ENCODE measurements around the gene EHMT1. TPM values are rescaled to one million over a fixed set of nuclear protein-coding genes. Genes with fewer than 3 reads are reported as not detected.

EHMT1 gene
- polyA plus RNA-seq, 1 of the 3 experiments (the other 2 are of a cell fraction) = 39.5 TPM

- TF ChIP-seq REST (IDR thresholded peaks at IDR 0.05; ENCODE audit: low read depth, low read length) (no peak), POLR2AphosphoS5 (IDR thresholded peaks at IDR 0.05; ENCODE audit: low read depth, low read length) (no peak)
These were observed 49.4 kb downstream of the EHMT1 start (continued) for GRCh38 chr9:137668203-137668602.

GRCh38 chr9:137669261-137669672 is 50.5 kb downstream of the EHMT1 start:
- Histone ChIP-seq H3K79me2 (ENCODE audit: insufficient read depth) (peaks cover 94% of the 10 kb centered on the region), H3K27me3 (ENCODE audit: insufficient read depth) (no peaks in the 10 kb centered on the region), H3K9me3 (no peaks in the 10 kb centered on the region), H4K20me1 (ENCODE audit: insufficient read depth) (peaks cover 96% of the 10 kb centered on the region), H3K9ac (no peak overlapping the region), H3K36me3 (replicated peaks in 1 of 2; ENCODE audit: control insufficient read depth in 1 of 2, insufficient read depth in 2 of 2, low read length in 1 of 2) (no peaks in the 10 kb centered on the region), H3K4me3 (ENCODE audit: low read depth in 2 of 2, low read length in 1 of 2) (no peak overlapping the region), H3K27ac (ENCODE audit: low read depth in 2 of 2, low read length in 1 of 2) (no peak overlapping the region), H3K4me2 (no peak overlapping the region), H3F3A (replicated peaks; ENCODE audit: insufficient read depth) (peaks cover 22% of the 10 kb centered on the region), H2AFZ (ENCODE audit: low read depth) (no peak overlapping the region), H3K4me1 (ENCODE audit: control insufficient read depth in 1 of 2, insufficient read depth in 2 of 2, low read depth in 1 of 2, low read length in 1 of 2) (peaks cover 5 to 33% of the 10 kb centered on the region in 2 experiments; a peak in 2 of 4 replicates), H3K9me2 (no peaks in the 10 kb centered on the region)
- ChIA-PET POLR2A (no interaction called here), CTCF (no interaction called here)
- TF ChIP-seq PBX3 (IDR thresholded peaks at IDR 0.05) = no peak
- TF ChIP-seq POLR2AphosphoS5 (IDR thresholded peaks at IDR 0.05; ENCODE audit: low read depth, low read length) = no peak
- no peak for TF ChIP-seq GABPA (IDR thresholded peaks at IDR 0.05; ENCODE audit: low read depth)
- no peak for TF ChIP-seq IRF3 (IDR thresholded peaks at IDR 0.05; ENCODE audit: low read depth, low read length)
- TF ChIP-seq SIN3A (IDR thresholded peaks at IDR 0.05; ENCODE audit: borderline replicate concordance, low read depth, low read length) = no peak
- no peak for TF ChIP-seq MXI1 (IDR thresholded peaks at IDR 0.05; ENCODE audit: low read depth, low read length)
- TF ChIP-seq USF2 (IDR thresholded peaks at IDR 0.05; ENCODE audit: borderline replicate concordance, low read depth, low read length) = no peak
- no peak for TF ChIP-seq MEF2A (IDR thresholded peaks at IDR 0.05; ENCODE audit: borderline replicate concordance, low read depth)
- TF ChIP-seq CHD2 (IDR thresholded peaks at IDR 0.05; ENCODE audit: low read length, partially characterized antibody) = no peak
- no peak for TF ChIP-seq JUND (IDR thresholded peaks at IDR 0.05)
- TF ChIP-seq SMC3 (IDR thresholded peaks at IDR 0.05; ENCODE audit: low read depth, low read length) = no peak
- TF ChIP-seq MAX (IDR thresholded peaks at IDR 0.05; ENCODE audit: low read depth) = no peak
- no peak for TF ChIP-seq NFIC (IDR thresholded peaks at IDR 0.05; ENCODE audit: borderline replicate concordance)
- no peak for TF ChIP-seq TEAD4 (IDR thresholded peaks at IDR 0.05; ENCODE audit: borderline replicate concordance, insufficient read depth)
- TF ChIP-seq GATA2 (CRISPR knock-in tag; IDR thresholded peaks at IDR 0.05) = no peak
- WGBS (ENCODE audit: low lambda C conversion rate) = 91% methylated on average over 23 of the region's 23 CpGs
- DNase-seq = no peak
